ENCODE data around the gene DNAJC18.

DNAJC18 gene

DNA sequence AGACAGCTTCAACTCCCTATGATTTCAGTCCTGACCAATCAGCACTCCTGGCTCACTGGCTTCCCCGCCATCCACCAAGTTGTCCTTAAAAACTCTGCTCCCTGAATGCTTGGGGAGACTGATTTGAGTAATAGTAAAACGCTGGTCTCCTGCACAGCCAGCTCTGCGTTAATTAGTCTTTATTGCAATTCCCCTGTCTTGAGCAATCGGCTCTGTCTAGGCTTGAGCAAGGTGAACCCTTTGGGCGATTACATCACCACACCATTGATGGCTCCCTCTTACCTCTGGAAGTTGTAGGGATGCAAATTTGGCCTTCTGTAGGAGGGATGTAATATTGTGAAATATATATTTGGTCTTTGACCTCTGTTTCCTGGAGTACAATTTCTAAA, 53.3 kb downstream of the DNAJC18 start:
- DNase-seq: no peak

DNA sequence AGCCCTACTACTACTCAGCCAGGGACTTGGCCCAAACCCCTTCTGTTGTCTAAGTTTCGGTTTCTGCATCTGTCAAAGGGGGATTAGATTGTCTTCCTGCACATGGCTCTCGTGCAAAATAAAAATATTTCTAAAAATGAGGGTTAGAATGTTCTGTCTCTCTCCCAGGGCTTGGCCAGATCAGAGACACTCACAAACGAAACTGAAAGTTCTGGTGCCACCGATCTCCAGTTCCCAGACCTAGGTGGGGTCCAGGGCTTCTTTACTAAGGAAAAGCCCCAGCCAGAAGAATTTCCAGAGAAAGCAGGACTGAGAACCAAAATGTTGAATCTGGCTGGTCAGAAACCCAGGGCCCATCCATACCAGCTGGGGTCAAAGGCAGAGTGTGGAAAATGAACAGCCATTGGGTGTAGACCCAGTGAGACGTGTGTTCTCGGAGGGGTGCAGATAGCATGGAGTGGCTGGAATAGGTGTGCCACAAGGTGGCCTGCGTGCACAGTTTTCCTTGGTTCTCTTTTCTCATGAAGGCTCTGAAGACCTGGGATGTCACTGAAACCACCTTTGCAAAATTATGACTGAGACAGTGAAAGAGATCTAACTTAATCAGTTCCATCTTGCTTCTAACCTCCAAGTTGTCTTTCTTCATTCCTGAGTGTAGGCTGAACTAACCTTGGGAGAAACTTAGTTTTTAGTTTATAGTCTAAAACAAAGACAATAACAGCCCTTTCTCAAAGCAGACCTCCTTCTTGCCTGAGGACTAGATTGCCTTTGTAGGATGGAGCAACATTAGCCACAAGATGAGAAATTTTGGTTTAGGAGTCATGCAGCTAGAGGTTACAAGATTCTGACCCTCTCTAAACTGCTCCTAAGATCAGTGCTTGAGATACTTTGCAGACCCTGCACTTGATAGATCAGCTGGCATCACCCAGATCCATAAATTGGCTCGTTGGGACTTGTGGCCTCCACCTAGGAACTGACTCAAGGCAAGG, 54.0 kb downstream of the DNAJC18 start:
- peak; percentile 89 for DNase-seq

DNA sequence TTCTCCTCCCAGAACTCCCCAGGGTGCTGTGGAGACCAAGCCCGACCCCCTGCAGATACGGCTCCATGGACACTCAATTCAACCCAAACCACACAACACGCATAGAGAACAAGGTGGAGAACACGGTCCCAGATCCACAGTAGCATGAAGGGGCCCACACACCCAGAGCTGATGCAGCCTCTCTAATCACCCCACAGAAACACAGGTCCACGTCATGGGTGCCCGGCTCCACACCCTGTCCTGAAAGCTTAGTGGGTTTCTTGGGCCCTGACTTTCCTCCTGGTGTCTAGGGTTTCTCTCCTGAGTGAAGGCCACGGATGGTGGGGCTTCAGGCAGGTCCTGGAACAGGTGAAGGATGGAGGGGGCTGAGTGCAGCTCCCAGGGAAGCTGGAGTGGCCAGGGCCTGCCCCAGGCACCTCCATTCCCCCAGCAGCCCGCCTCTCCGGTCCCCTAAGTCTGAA, 54.7 kb downstream of the DNAJC18 start:
- peak; percentile 36 for DNase-seq

DNA sequence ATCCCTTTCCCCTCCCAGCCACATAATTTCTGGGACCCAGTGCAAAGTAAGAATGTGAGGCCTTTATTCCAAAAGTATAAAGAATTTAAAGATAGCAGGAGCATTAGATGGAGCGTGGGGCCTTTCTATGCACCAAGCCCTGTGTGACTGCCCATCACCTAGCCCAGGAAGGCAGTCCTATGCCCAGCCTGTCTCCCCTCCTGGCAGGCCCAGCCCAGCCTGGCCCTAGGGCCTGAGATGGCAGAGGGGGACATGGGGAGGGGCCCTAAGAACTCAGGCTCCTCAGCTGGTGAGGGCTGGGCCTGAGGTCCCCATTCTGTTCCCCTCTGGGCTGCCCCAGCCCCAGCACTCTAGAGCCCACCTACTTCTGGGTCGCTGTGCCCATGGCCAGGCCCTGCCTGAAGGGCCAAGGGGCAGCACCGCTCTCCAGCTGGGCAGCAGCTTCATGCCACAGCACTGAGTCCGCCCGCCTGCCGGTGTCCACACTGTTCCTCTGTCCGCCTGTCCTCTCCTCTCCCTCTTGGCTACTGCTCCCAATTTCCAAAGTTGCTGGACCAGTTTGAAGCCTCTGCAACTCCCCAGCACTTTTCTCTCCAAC, 55.2 kb downstream of the DNAJC18 start:
- no peak for DNase-seq

DNA sequence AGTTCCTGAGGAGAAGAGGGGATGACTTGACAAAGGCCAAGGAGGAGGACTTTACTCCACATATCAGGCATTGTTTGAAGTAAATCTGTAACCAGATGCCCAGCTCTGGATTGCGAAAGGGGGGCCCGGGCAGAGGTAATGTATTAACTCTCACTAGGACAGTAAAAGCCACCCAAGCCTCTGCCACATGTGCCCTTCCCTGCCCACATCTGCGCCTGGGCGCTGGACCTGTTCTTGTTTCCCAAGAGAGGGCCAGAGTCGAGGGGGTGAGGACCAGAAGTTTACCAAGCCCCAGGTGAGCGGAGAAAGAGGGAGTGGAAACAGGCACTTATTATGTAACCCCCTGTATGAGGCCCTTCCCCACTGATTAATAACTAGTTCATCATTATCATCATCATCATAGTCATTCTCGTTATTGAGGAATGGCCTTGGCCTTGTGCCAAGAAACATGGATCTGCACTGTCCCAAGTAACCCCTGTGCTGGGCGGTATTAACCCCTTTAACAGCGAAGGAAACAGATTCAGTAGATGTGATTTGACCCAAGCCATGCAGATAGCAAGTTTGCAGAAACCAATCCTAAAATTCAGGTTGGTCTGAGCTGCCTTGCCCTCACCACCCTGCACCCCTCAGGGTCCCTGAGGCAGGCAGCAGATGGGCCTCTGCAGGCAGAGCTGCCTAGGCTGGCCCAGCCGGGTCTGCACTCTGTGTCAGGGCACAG, 55.9 kb downstream of the DNAJC18 start, which contains the start of gene SLC23A1:
Gene SLC23A1 (minus strand): TSS at position 23 of the 718 bp plus-strand sequence. CDS start 44 bp downstream, outside the sequence.
- DNase-seq: peak; percentile 35

- no peak for DNase-seq
Observed at GRCh38 chr5:139382807-139383206, 56.5 kb downstream of the DNAJC18 start.

GRCh38 chr5:139381837-139382761, 57.2 kb downstream of the DNAJC18 start:
- DNase-seq: no peak

GRCh38 chr5:139379626-139380449, 59.5 kb downstream of the DNAJC18 start:
- no peak for DNase-seq

- DNase-seq: no peak
Observed at GRCh38 chr5:139378941-139379361, 60.4 kb downstream of the DNAJC18 start.

DNA sequence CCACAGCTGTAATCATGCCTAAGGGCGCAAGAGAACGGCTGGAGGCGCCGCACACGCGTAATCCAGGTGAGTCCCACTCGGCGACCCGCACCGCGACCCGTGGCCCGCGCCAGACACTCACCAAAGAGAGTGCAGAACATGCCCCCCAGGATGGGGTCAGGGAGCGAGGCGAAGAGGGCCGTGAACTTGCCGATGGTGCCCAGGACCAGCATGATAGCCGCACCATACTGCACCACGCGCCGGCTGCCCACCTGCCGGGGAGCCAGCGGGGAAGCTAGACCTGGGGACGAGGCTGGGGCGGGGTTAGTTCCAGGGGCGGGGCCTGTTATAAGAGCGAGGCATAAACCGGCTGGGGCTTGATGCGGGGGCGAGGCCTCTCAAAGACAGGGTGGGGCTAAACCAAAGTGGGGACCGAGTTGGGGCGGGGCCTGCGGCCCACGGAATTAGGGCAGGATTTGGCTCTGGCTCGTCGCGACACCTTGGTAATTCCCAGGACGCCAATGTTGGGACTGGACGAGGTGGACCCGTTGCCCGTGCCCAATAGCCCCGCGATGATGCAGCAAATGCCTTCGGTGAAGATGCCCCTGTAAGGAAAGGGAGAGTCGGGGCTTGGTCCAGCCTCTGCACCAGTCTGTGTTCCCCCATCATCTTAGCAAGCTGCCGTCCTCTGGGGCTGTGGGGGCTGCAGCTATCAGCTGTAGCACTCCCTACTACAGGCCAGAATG, 61.1 kb downstream of the DNAJC18 start:
- DNase-seq: no peak

DNA sequence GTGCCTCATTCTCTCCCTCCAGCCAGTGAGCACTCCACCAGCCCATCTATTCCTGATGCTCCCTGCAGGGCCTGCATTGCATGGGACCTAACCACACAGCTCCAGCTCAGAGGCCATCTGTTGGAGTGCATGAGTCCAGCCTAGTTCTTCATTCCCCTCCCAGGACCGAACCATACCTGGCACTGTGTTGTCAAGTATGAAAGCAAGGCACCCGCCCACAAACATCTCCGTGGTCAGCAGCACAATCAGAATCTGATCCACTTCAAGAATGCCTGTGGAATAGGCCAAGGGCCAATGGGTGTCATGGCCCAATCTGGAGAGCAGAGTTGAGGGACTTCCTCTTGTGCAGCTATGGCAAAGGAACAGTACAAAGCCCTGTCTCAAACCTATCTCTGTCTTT, 62.1 kb downstream of the DNAJC18 start:
- DNase-seq: no peak

- DNase-seq: no peak
Observed at GRCh38 chr5:139376364-139376763, 63.0 kb downstream of the DNAJC18 start.

DNA sequence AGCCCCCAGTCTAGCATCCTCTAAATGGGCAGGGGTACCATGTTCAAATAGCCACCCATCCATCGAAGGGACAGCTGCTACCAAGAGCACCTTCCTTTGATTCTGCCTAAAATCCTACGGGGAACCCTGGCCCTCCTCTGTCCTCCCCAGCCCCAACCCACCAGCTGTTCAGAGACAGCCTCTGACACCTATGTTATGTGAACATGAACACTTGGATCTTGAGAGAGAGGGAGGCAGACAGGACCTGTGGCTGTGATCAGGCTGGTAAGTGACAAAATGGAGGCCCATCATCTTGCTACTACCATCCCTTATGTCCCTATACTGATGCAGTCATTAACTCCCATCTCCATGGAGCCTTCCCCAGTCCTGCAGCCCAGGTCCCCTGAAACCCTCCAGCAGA, 64.4 kb downstream of the DNAJC18 start:
- DNase-seq: no peak

GRCh38 chr5:139371482-139372435, 67.6 kb downstream of the DNAJC18 start:
- no peak for DNase-seq

DNA sequence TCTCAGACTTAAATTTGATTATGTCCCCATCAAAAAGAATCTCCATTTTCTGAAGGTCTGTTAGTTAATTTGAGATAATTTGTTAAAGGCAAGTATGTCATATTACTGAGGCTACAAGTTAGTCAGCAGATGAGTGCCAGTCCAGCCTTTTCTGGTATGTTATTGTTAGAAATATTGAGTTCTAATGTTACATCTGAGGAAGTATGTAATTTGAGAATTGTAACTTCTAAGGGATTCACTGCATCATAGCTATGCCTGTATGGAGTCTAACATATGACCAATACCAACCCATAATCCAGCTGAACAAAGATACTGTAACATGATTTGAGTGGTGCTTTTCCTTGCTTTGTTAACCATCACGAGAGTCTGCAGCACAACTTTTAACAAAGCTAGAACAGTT, 70.1 kb downstream of the DNAJC18 start:
- DNase-seq: no peak

GRCh38 chr5:139368613-139369012, 70.7 kb downstream of the DNAJC18 start:
- peak; percentile 9 for DNase-seq

GRCh38 chr5:139364466-139364865, 74.9 kb downstream of the DNAJC18 start:
- DNase-seq: no peak

GRCh38 chr5:139363937-139364336, 75.4 kb downstream of the DNAJC18 start:
- DNase-seq: no peak

- DNase-seq: no peak
Observed at GRCh38 chr5:139361835-139362429, 77.4 kb downstream of the DNAJC18 start.
